SK-N-MC (cell line): ENCODE results near the gene SERINC2.

Source experiments
- DNase-seq: peaks from one replicate; pipeline ENCODE4 v3.0.0-alpha.2; 2011; ENCODE audit warnings: low read depth, low spot score
- H3K27ac ChIP-seq: fragments of 200-600 bp; sonication (generic); 2 replicates; pipeline ENCODE4 v1.5.1; 2016; ENCODE audit warnings: mixed run types
- H3K36me3 ChIP-seq: fragments of 200-600 bp; sonication (generic); 2 replicates; pipeline ENCODE4 v1.6.1; 2017; ENCODE audit warnings: antibody characterized with exemption, low read length, mixed read lengths; ENCODE audit not compliant: insufficient read depth
- H3K4me3 ChIP-seq: fragments of 200-600 bp; sonication (generic); 2 replicates; pipeline ENCODE4 v1.5.1; 2016
- H3K9ac ChIP-seq: fragments of 200-600 bp; sonication (generic); 2 replicates; pipeline ENCODE4 v1.8.0; 2017; ENCODE audit warnings: mixed run types, mixed read lengths; ENCODE audit not compliant: insufficient read length
- H3K9me3 ChIP-seq: fragments of 200-600 bp; sonication (generic); 2 replicates; pipeline ENCODE4 v1.6.1; 2017; ENCODE audit warnings: low read depth, mild to moderate bottlenecking, antibody characterized with exemption, low read length, moderate library complexity, mixed read lengths
- EZH2 ChIP-seq: fragments of 200-600 bp; sonication (generic); IDR thresholded peaks from one replicate; pipeline ENCODE4 v1.6.1; 2017; ENCODE audit warnings: antibody characterized with exemption
- FOXP2 ChIP-seq: optimal IDR thresholded peaks from 2 replicates; pipeline ENCODE3; 2011; ENCODE audit warnings: mild to moderate bottlenecking, moderate library complexity; ENCODE audit not compliant: insufficient read depth; ENCODE audit errors: extremely low read length, control extremely low read depth
- POLR2AphosphoS5 ChIP-seq: IDR thresholded peaks from 2 replicates; pipeline ENCODE4 v1.6.1; 2012; ENCODE audit warnings: mild to moderate bottlenecking, low read depth, low read length, borderline replicate concordance

The SERINC2 gene

DNA sequence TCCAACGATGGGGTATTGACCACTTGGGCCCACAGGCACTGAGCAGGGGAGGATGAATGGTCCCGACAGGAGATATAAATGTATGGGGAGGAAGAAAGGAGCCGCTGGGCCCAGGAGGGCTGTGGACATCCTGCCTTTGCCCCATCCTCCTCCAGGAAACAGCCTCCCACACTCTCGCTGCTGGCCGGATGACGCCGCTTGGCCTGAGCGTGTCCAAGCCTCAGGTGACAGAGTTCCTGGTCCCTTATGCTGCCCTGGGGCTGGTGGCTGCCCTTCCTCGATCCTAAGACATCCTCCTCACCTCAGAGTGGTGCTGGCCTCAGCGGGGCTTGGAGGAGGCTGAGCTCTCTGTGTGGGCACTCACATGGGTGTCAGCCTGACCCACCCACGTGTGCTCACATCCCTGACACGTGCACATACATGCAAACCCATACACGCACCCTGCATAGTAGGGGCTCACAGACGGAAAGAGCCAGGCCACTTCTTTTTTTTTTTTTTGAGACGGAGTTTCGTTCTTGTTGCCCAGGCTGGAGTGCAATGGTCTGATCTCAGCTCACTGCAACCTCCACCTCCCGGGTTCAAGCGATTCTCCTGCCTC, 5.9 kb upstream of the SERINC2 start:
- no peak overlapping the region for H3K4me3 ChIP-seq
- no peak overlapping the region for H3K9ac ChIP-seq
- no peak for DNase-seq
- no peaks in the 10 kb centered on the region for H3K36me3 ChIP-seq
- no peak for TF ChIP-seq FOXP2
- no peak for TF ChIP-seq EZH2
- no peak for TF ChIP-seq POLR2AphosphoS5
- H3K27ac ChIP-seq: no peak overlapping the region
- no peaks in the 10 kb centered on the region for H3K9me3 ChIP-seq

GRCh38 chr1:31408788-31409318, 4.2 kb upstream of the SERINC2 start:
- no peak for TF ChIP-seq FOXP2
- no peak for TF ChIP-seq EZH2
- TF ChIP-seq POLR2AphosphoS5: no peak
- no peak overlapping the region for H3K4me3 ChIP-seq
- no peaks in the 10 kb centered on the region for H3K9me3 ChIP-seq
- no peaks in the 10 kb centered on the region for H3K36me3 ChIP-seq
- H3K27ac ChIP-seq: no peak overlapping the region
- no peak overlapping the region for H3K9ac ChIP-seq
- no peak for DNase-seq

DNA sequence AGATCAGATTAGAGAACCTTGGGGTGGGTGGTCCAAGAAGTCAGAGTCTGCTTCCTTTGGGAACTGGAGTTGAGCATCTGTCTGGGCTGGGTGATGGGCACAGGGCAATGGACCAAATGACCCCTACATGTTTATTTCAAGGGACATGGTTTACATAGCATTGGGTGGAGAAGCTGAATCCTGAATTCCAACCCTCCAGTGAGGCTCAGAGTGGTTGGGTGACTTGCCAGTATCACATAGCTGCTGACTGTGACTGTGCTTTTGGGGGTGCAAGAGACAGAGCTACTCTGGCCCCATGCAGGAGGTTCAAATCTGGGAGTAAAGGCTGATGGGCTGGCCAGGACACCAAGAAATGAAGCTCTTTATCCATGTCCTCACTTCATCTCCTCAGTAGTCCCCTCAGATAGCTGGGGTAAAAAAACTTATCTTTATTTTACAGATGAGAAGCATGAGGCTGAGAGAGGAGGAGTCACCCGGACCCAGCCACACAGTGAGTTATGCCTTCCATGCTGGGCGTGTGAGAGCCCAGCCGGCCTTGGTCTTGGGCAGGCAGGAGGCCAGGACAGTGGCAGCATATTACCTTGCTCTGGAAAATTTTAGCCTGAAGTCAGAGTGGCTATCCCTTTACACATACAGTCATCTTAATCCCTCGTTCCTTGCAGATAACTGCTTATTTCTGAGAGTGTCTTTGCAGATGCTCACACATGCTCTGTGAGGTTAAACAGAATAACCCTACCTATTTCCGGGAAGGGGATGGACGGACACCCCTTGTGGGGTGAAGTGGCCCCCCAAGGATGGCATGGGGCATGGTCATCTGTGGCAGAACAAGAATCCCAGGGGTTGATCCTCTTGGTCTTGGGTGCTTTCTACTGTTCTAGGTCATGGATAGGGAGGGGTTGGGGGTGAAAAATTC, 2.8 kb upstream of the SERINC2 start:
- no peaks in the 10 kb centered on the region for H3K9me3 ChIP-seq
- H3K27ac ChIP-seq: no peak overlapping the region
- TF ChIP-seq POLR2AphosphoS5 (no peak), FOXP2 (no peak), EZH2 (no peak)
- DNase-seq: no peak
- no peak overlapping the region for H3K9ac ChIP-seq
- H3K36me3 ChIP-seq: no peaks in the 10 kb centered on the region
- no peak overlapping the region for H3K4me3 ChIP-seq

DNA sequence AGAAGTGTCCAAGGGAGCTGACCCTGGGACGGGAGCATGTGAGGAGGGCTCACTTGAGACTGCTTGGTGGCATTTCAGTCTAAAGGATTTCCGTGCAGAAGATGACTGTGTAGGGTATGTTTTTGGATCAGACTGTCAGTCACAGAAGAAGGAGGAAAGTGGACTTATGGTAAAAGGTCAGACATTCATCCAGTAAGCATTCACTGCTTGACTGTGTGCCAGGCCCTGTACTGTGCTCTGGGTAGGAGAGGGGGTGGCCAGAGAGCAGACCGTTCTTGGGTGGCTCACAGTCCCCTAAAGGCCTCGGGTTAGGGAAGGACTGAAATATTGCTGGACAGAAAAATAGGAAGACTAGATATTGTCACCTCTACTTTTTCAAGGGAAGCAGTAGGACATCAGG, 2.1 kb upstream of the SERINC2 start:
- TF ChIP-seq POLR2AphosphoS5 (no peak), EZH2 (no peak), FOXP2 (no peak)
- no peak overlapping the region for H3K9ac ChIP-seq
- no peaks in the 10 kb centered on the region for H3K36me3 ChIP-seq
- DNase-seq: no peak
- no peak overlapping the region for H3K27ac ChIP-seq
- no peak overlapping the region for H3K4me3 ChIP-seq
- H3K9me3 ChIP-seq: no peaks in the 10 kb centered on the region

DNA sequence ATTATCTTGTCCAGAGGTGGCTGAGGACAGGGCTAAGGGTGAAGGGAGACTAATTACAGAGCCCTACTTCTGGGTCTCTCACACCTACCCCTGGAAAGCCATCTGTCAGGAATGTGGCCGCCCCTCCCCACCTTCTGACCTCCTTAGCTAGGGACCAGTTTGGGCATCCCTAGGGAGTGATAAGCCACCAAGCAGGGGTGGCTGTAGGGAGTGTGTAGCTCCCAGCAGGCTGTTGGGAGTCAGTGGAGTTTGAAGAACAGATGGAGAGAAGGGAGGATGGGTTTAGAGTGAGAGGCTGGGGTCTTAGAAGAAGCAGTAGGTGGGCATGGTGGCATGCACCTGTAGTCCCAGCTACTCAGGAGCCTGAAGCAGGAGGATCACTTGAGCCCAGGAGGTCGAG, 808 bp upstream of the SERINC2 start:
- Histone ChIP-seq H3K9ac (no peak overlapping the region), H3K4me3 (no peak overlapping the region), H3K9me3 (no peaks in the 10 kb centered on the region), H3K27ac (no peak overlapping the region), H3K36me3 (no peaks in the 10 kb centered on the region)
- TF ChIP-seq FOXP2 (no peak), POLR2AphosphoS5 (no peak), EZH2 (no peak)
- DNase-seq: no peak

DNA sequence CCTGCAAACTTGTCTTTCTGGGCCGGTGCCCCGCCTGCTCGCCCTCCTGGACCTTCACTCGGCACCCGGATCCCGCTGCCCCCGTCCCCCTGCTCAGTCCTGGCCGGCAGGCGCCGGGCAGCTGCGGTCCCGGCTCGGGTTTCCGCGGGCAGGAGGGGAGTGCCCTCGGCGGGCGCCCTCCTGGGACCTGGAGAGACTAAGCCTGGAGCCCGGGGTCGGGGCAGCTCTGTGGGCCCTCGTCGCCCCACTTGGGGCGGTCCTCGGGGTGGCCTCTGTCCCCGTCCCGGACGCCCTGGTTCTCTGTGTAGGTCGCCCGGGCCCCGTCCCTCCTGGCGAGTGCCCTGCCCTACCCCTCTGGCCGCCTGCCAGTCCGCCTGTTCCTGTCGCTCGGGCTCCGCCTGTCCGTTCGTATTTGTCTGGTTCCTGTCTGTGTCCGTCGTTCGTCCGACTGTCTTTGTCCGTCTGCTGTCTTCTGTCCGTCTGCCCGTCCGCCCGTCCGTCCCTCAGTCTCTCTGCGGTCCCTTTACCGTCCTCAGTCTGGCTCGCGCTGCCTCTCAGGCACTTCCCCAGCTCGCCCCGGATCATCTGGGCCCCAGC, 490 bp downstream of the SERINC2 start:
- TF ChIP-seq POLR2AphosphoS5 (no peak), EZH2 (peak; percentile 68)
- peak overlapping the region; percentile 80 for H3K4me3 ChIP-seq
- H3K27ac ChIP-seq: no peak overlapping the region
- no peaks in the 10 kb centered on the region for H3K36me3 ChIP-seq
- no peak for DNase-seq
- H3K9me3 ChIP-seq: no peaks in the 10 kb centered on the region
- peak overlapping the region; percentile 60 for H3K9ac ChIP-seq

- no peak for DNase-seq
- H3K27ac ChIP-seq: no peak overlapping the region
- no peak overlapping the region for H3K9ac ChIP-seq
- H3K36me3 ChIP-seq: no peaks in the 10 kb centered on the region
- H3K9me3 ChIP-seq: no peaks in the 10 kb centered on the region
- no peak overlapping the region for H3K4me3 ChIP-seq
- TF ChIP-seq EZH2: no peak
- no peak for TF ChIP-seq FOXP2
- TF ChIP-seq POLR2AphosphoS5: no peak
These were observed 2.0 kb downstream of the SERINC2 start for GRCh38 chr1:31414980-31415370.

GRCh38 chr1:31415658-31416057, 2.6 kb downstream of the SERINC2 start:
- Histone ChIP-seq H3K9me3 (no peaks in the 10 kb centered on the region), H3K4me3 (no peak overlapping the region), H3K27ac (no peak overlapping the region), H3K36me3 (no peaks in the 10 kb centered on the region), H3K9ac (no peak overlapping the region)
- no peak for DNase-seq
- no peak for TF ChIP-seq POLR2AphosphoS5
- TF ChIP-seq FOXP2: no peak
- no peak for TF ChIP-seq EZH2
